Measurements from ENCODE around the gene TLE5.
"Not testable (repeated sequence)": the region's sequence is repeated elsewhere in the genome, so short reads cannot be mapped to it uniquely, and the experiment has no call there.

TLE5 gene

GRCh38 chr19:3041761-3042620, 20.3 kb downstream of the TLE5 start:
- DNase-seq, result no peak

GRCh38 chr19:3041327-3041726, 21.0 kb downstream of the TLE5 start:
- DNase-seq, result no peak

GRCh38 chr19:3039641-3040077, 22.6 kb downstream of the TLE5 start:
- no peak for DNase-seq

- no peak for DNase-seq
These were observed 23.2 kb downstream of the TLE5 start for GRCh38 chr19:3039125-3039524.

GRCh38 chr19:3038214-3038613, 24.1 kb downstream of the TLE5 start:
- no peak for DNase-seq

GRCh38 chr19:3036977-3037544, 25.2 kb downstream of the TLE5 start:
- not testable (repeated sequence) for DNase-seq

- DNase-seq, result peak; percentile 80 to 86
These were observed 25.9 kb downstream of the TLE5 start for GRCh38 chr19:3036119-3036976.

- DNase-seq, result peak; percentile 97 to 99
These were observed 26.7 kb downstream of the TLE5 start for GRCh38 chr19:3035542-3036118.

GRCh38 chr19:3034656-3035541, 27.4 kb downstream of the TLE5 start:
- DNase-seq, result peak in 1 of 2 donors; percentile 43

- DNase-seq, result no peak
These were observed 28.0 kb downstream of the TLE5 start for GRCh38 chr19:3034406-3034655.

GRCh38 chr19:3033595-3034405, 28.5 kb downstream of the TLE5 start:
- no peak for DNase-seq

GRCh38 chr19:3031607-3031867, 30.8 kb downstream of the TLE5 start:
- DNase-seq, result no peak

- no peak for DNase-seq
These were observed 33.0 kb downstream of the TLE5 start, which contains the start of gene TLE2 for GRCh38 chr19:3029065-3029923. Gene TLE2 (minus strand): TSS chr19:3029280. CDS start chr19:3028904, 376 bp downstream.

- DNase-seq, result peak in 1 of 2 donors; percentile 37
These were observed 33.8 kb downstream of the TLE5 start for GRCh38 chr19:3028305-3029064.

- DNase-seq, result no peak
These were observed 34.4 kb downstream of the TLE5 start for GRCh38 chr19:3027981-3028304.

- DNase-seq, result no peak
These were observed 35.0 kb downstream of the TLE5 start for GRCh38 chr19:3027292-3027691.

GRCh38 chr19:3026768-3027167, 35.5 kb downstream of the TLE5 start:
- no peak for DNase-seq

GRCh38 chr19:3025549-3025886, 36.8 kb downstream of the TLE5 start:
- DNase-seq, result no peak

- no peak for DNase-seq
These were observed 37.3 kb downstream of the TLE5 start for GRCh38 chr19:3024870-3025548.

- DNase-seq, result no peak
These were observed 37.8 kb downstream of the TLE5 start for GRCh38 chr19:3024509-3024869.
